Thyroid gland (tissue), 4 donors: ENCODE data around the gene FFAR2. TPM values are rescaled to one million over a fixed set of nuclear protein-coding genes. Genes with fewer than 3 reads are reported as not detected.

ENCODE experiments used
- DNase-seq, 2 donors: peaks; one replicate each; pipeline ENCODE4 v3.0.0-alpha.2; 2019
- H3K27ac ChIP-seq, 3 donors: fragments of 200-600 bp; sonication (generic); 1 replicate in 2 of 3; 2 replicates in 1 of 3; pipeline ENCODE4 v1.5.1; 2016 to 2019; ENCODE audit warnings: mild to moderate bottlenecking in 1 of 3, moderate library complexity in 1 of 3
- H3K27me3 ChIP-seq: fragments of 200-600 bp; sonication (generic); one replicate; pipeline ENCODE4 v1.5.1; 2019
- H3K36me3 ChIP-seq, 2 donors: fragments of 200-600 bp; sonication (generic); one replicate each; pipeline ENCODE4 v1.5.1; 2016 to 2019
- H3K4me1 ChIP-seq, 2 donors: fragments of 200-600 bp; sonication (generic); one replicate each; pipeline ENCODE4 v1.5.1; 2017 to 2019
- H3K4me3 ChIP-seq, 3 donors: fragments of 200-600 bp; sonication (generic); replicated peaks in 1 of 3; 1 replicate in 2 of 3; 2 replicates in 1 of 3; pipeline ENCODE4 v1.5.1; 2016; ENCODE audit warnings: mild to moderate bottlenecking in 1 of 3
- H3K9me3 ChIP-seq: fragments of 200-600 bp; sonication (generic); one replicate; pipeline ENCODE4 v1.5.1; 2017
- CTCF ChIP-seq, 6 experiments: fragments of 200-600 bp in 3 of 6; fragments of 450-650 bp in 3 of 6; sonication (generic) in 3 of 6; IDR thresholded peaks; one replicate each; pipeline ENCODE4 v1.5.1; 2016 to 2019; ENCODE audit warnings: antibody characterized with exemption in 6 of 6, mild to moderate bottlenecking in 2 of 6, inconsistent platforms in 1 of 6, moderate library complexity in 1 of 6
- POLR2A ChIP-seq, 2 donors: fragments of 450-650 bp; IDR thresholded peaks; one replicate each; pipeline ENCODE4 v1.6.1; 2017; ENCODE audit warnings: antibody characterized with exemption in 2 of 2, mild to moderate bottlenecking in 2 of 2, moderate library complexity in 1 of 2
- WGBS, 2 donors: methylation state at CpG; one replicate each; pipeline ENCODE4 v1.1.5; 2017; 5-methylcytosine and 5-hydroxymethylcytosine counted together
- intact Hi-C: fragments of 100-400 bp; cut with DNase I; formaldehyde crosslinking; loops from one replicate; pipeline ENCODE4 v1.15.1; 2023
- total RNA-seq, 4 donors: library from RNA; depleted of rRNA; stranded (reverse); fragments of >200 nt; gene quantifications; one replicate each; pipeline ENCODE4 v1.2.3, GENCODE V29; 2016

Gene FFAR2
- total RNA-seq, 4 donors from 2014 or later: 0.27 TPM; not detected in 3

- no peak for DNase-seq
- no peaks in the 10 kb centered on the region for H3K36me3 ChIP-seq
- intact Hi-C loops: no loop called here
- H3K27me3 ChIP-seq: no peaks in the 10 kb centered on the region
- H3K9me3 ChIP-seq: no peaks in the 10 kb centered on the region
- peaks cover 0 to under 1% of the 10 kb centered on the region in 2 donors for H3K4me1 ChIP-seq
- no peak overlapping the region for H3K27ac ChIP-seq
- TF ChIP-seq POLR2A (IDR thresholded peaks at IDR 0.05) (no peak), CTCF (IDR thresholded peaks at IDR 0.05) (no peak)
- 79 to 86% methylated on average over 3 to 4 of the region's 4 CpGs for WGBS, 2 donors
- H3K4me3 ChIP-seq: no peak overlapping the region
Measured at GRCh38 chr19:35425682-35426081, 22.4 kb upstream of the FFAR2 start.

- Histone ChIP-seq H3K4me1 (no peaks in the 10 kb centered on the region), H3K27me3 (no peaks in the 10 kb centered on the region), H3K27ac (no peak overlapping the region), H3K4me3 (no peak overlapping the region), H3K9me3 (no peaks in the 10 kb centered on the region), H3K36me3 (no peaks in the 10 kb centered on the region)
- intact Hi-C loops: no loop called here
- TF ChIP-seq POLR2A (IDR thresholded peaks at IDR 0.05) (no peak), CTCF (IDR thresholded peaks at IDR 0.05) (no peak)
- 74 to 88% methylated on average over 4 of the region's 4 CpGs for WGBS, 2 donors
- DNase-seq: no peak
Measured at GRCh38 chr19:35427187-35427586, 20.9 kb upstream of the FFAR2 start.

GRCh38 chr19:35429698-35430408 is 18.2 kb upstream of the FFAR2 start:
- peaks cover 10 to 11% of the 10 kb centered on the region in 2 donors for H3K4me1 ChIP-seq
- no peaks in the 10 kb centered on the region for H3K36me3 ChIP-seq
- intact Hi-C loops: no loop called here
- WGBS, 2 donors: 82% methylated on average over 20 to 21 of the region's 21 CpGs
- no peaks in the 10 kb centered on the region for H3K9me3 ChIP-seq
- H3K27ac ChIP-seq: no peak overlapping the region
- TF ChIP-seq CTCF (IDR thresholded peaks at IDR 0.05) (no peak), POLR2A (IDR thresholded peaks at IDR 0.05) (no peak)
- no peak overlapping the region for H3K4me3 ChIP-seq
- DNase-seq: no peak
- H3K27me3 ChIP-seq: no peaks in the 10 kb centered on the region

GRCh38 chr19:35430409-35431144 is 17.5 kb upstream of the FFAR2 start:
- Histone ChIP-seq H3K27me3 (no peaks in the 10 kb centered on the region), H3K36me3 (no peaks in the 10 kb centered on the region), H3K9me3 (no peaks in the 10 kb centered on the region), H3K4me3 (no peak overlapping the region), H3K4me1 (peaks cover 17 to 19% of the 10 kb centered on the region in 2 donors), H3K27ac (no peak overlapping the region)
- intact Hi-C loops: no loop called here
- TF ChIP-seq CTCF (IDR thresholded peaks at IDR 0.05): no peak
- no peak for TF ChIP-seq POLR2A (IDR thresholded peaks at IDR 0.05)
- 85 to 87% methylated on average over 5 of the region's 5 CpGs for WGBS, 2 donors
- DNase-seq: no peak
